HepG2 (cell line): Measurements from ENCODE around the gene MARVELD3. TPM values are rescaled to one million over a fixed set of nuclear protein-coding genes. Genes with fewer than 3 reads are reported as not detected.

Experiments used
- ATF7-NPFF ChIP-seq: sonication (generic); formaldehyde crosslinking; IDR thresholded peaks from 2 replicates; pipeline ENCODE4 v1.8.1; 2023; ENCODE audit warnings: mild to moderate bottlenecking, low read depth, missing genetic modification reagents, moderate library complexity
- CREM ChIP-seq, 2 experiments: sonication (generic) in 1 of 2; formaldehyde crosslinking in 1 of 2; IDR thresholded peaks; 2 replicates each; pipeline versions ENCODE4 v1.4.0 to v1.6.1; 2016 to 2020; ENCODE audit warnings: antibody characterized with exemption in 1 of 2, mild to moderate bottlenecking in 1 of 2, missing genetic modification reagents in 1 of 2
- CTCF ChIP-seq: sonication (generic); formaldehyde crosslinking; IDR thresholded peaks from 2 replicates; pipeline ENCODE4 v1.5.0; 2020; ENCODE audit warnings: mild to moderate bottlenecking, missing genetic modification reagents, moderate library complexity
- DNMT1 ChIP-seq: sonication (generic); formaldehyde crosslinking; IDR thresholded peaks from 2 replicates; pipeline ENCODE4 v1.5.1; 2020; ENCODE audit warnings: mild to moderate bottlenecking, missing genetic modification reagents
- HDAC2 ChIP-seq: sonication (generic); formaldehyde crosslinking; IDR thresholded peaks from 2 replicates; pipeline ENCODE4 v1.4.0; 2020; ENCODE audit warnings: missing genetic modification reagents
- IKZF5 ChIP-seq: IDR thresholded peaks from 2 replicates; pipeline ENCODE4 v1.6.1; 2018; ENCODE audit warnings: missing genetic modification reagents, mild to moderate bottlenecking, missing compliant biosample characterization
- MAF1 ChIP-seq: sonication (generic); formaldehyde crosslinking; IDR thresholded peaks from 2 replicates; pipeline ENCODE4 v1.5.0; 2020; ENCODE audit warnings: missing genetic modification reagents, borderline replicate concordance
- MAFG ChIP-seq: sonication (generic); formaldehyde crosslinking; IDR thresholded peaks from 2 replicates; pipeline ENCODE4 v1.5.1; 2020; ENCODE audit warnings: mild to moderate bottlenecking, missing genetic modification reagents
- MIXL1 ChIP-seq: IDR thresholded peaks from 2 replicates; pipeline ENCODE4 v1.6.1; 2016
- MXD4 ChIP-seq: IDR thresholded peaks from 2 replicates; pipeline ENCODE4 v1.6.1; 2016; ENCODE audit warnings: mild to moderate bottlenecking, missing biosample characterization, missing genetic modification reagents
- SRSF4 ChIP-seq: fragments of 200-400 bp; formaldehyde crosslinking; IDR thresholded peaks from one replicate; pipeline ENCODE4 v1.6.1; 2018; ENCODE audit warnings: mild to moderate bottlenecking, low read depth, low read length, moderate library complexity; ENCODE audit not compliant: poor library complexity, severe bottlenecking
- STAT5B ChIP-seq: sonication (generic); formaldehyde crosslinking; IDR thresholded peaks from 2 replicates; pipeline ENCODE4 v1.4.0; 2020; ENCODE audit warnings: missing genetic modification reagents
- ZBTB14 ChIP-seq: sonication (generic); formaldehyde crosslinking; IDR thresholded peaks from 2 replicates; pipeline ENCODE4 v1.4.0; 2020; ENCODE audit warnings: missing genetic modification reagents
- ZNF225 ChIP-seq: sonication (generic); formaldehyde crosslinking; IDR thresholded peaks from 2 replicates; pipeline ENCODE4 v1.4.0; 2020; ENCODE audit warnings: mild to moderate bottlenecking, missing genetic modification reagents
- ZNF292 ChIP-seq: sonication (generic); formaldehyde crosslinking; IDR thresholded peaks from 2 replicates; pipeline ENCODE4 v1.8.1; 2022; ENCODE audit warnings: mild to moderate bottlenecking, low read depth, missing genetic modification reagents, borderline replicate concordance
- ZNF589 ChIP-seq: sonication (generic); formaldehyde crosslinking; conservative IDR thresholded peaks from 2 replicates; pipeline ENCODE4 v1.8.0; 2022; ENCODE audit warnings: mild to moderate bottlenecking, moderate library complexity, missing genetic modification reagents
- ZNF710 ChIP-seq: sonication (generic); formaldehyde crosslinking; IDR thresholded peaks from 2 replicates; pipeline ENCODE4 v1.5.0; 2020; ENCODE audit warnings: mild to moderate bottlenecking, missing genetic modification reagents, borderline replicate concordance
- ZNF746 ChIP-seq: sonication (generic); formaldehyde crosslinking; IDR thresholded peaks from 2 replicates; pipeline ENCODE4 v1.8.0; 2022; ENCODE audit warnings: mild to moderate bottlenecking, missing genetic modification reagents
- polyA plus RNA-seq, 8 experiments: library from polyadenylated mRNA; depleted of rRNA in 3 of 8; stranded (reverse) in 7 of 8; unstranded in 1 of 8; fragments of >200 nt; fragmentation: Illumina TruSeq in 4 of 8; extraction: Trizol in 4 of 8; gene quantifications; 2 replicates each; pipeline versions ENCODE4 v1.2.1 to v1.2.3, GENCODE V29; 2011 to 2016; ENCODE audit warnings: low read depth in 4 of 8, missing spikeins in 1 of 8, mixed read lengths in 1 of 8; ENCODE audit not compliant: insufficient read depth in 1 of 8
- total RNA-seq, 5 experiments: library from RNA; depleted of rRNA; stranded (reverse); fragments of >200 nt; fragmentation: Illumina TruSeq; extraction: Trizol; gene quantifications; 2 replicates each; pipeline ENCODE4 v1.2.3, GENCODE V29; 2016; ENCODE audit warnings: low read depth in 1 of 5
- TF ChIP-seq, protein P1 (sequence below): sonication (generic); formaldehyde crosslinking; IDR thresholded peaks from 2 replicates; pipeline ENCODE4 v1.9.0; 2021; ENCODE audit warnings: missing genetic modification reagents, mild to moderate bottlenecking, borderline replicate concordance
- TF ChIP-seq, protein P2 (sequence below): sonication (generic); formaldehyde crosslinking; IDR thresholded peaks from 2 replicates; pipeline ENCODE4 v1.4.0; 2020; ENCODE audit warnings: low read depth, mild to moderate bottlenecking, missing genetic modification reagents
- TF ChIP-seq, protein P3 (sequence below): sonication (generic); formaldehyde crosslinking; conservative IDR thresholded peaks from 2 replicates; pipeline ENCODE4 v1.4.0; 2020; ENCODE audit warnings: missing genetic modification reagents

The MARVELD3 gene
- total and polyA plus RNA-seq, 2 of the 13 experiments (the other 11 are each of a cell fraction or from before 2014, with no cell fraction given), result 4.8 to 5.6 TPM

DNA sequence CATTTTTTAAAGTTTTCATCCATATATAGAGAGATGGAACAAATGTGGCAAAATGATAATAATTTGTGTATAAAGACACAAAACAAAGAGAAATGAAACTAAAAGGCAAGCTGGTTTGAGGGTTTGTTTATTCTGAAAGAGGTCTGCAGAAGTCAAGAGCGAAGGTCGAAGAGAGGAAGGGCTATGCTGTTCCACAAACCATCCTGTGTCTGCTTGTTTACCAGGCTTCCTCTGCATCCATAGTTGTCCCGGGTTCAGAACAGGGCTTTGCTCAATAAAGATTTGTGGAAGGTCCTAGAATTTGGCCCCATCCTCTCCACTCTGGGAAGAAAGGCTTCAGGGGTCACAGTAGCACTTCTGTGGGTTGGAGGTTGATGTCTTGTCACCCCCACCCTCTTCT is 2.4 kb upstream of the MARVELD3 start (continued):
- TF ChIP-seq ATF7-NPFF (CRISPR knock-in tag) (no peak), IKZF5 (no peak), MIXL1 (CRISPR knock-in tag) (peak; percentile 67; the same call in 1 of the 2 replicates), MAF1 (CRISPR knock-in tag) (no peak), ZNF292 (CRISPR knock-in tag) (peak; percentile 65; the same call in 1 of the 2 replicates), ZNF746 (CRISPR knock-in tag) (no peak), ZNF225 (CRISPR knock-in tag) (no peak), HDAC2 (CRISPR knock-in tag) (peak; percentile 53; the same call in 1 of the 2 replicates), MXD4 (CRISPR knock-in tag) (0 out of 2 replicates have a peak, but pooled peaks have one; percentile 59), ZNF710 (peak; percentile 59; the same call in 1 of the 2 replicates), MAFG (CRISPR knock-in tag) (no peak), ZNF589 (CRISPR knock-in tag) (no peak), ZBTB14 (no peak), DNMT1 (CRISPR knock-in tag) (no peak), CTCF (CRISPR knock-in tag) (0 out of 2 replicates have a peak, but pooled peaks have one; percentile 6), STAT5B (CRISPR knock-in tag) (no peak), CREM (IDR thresholded peaks at IDR 0.05) (no peak), CREM (CRISPR knock-in tag; IDR thresholded peaks at IDR 0.05) (no peak), SRSF4 (no peak)
- TF ChIP-seq, protein P1, sequence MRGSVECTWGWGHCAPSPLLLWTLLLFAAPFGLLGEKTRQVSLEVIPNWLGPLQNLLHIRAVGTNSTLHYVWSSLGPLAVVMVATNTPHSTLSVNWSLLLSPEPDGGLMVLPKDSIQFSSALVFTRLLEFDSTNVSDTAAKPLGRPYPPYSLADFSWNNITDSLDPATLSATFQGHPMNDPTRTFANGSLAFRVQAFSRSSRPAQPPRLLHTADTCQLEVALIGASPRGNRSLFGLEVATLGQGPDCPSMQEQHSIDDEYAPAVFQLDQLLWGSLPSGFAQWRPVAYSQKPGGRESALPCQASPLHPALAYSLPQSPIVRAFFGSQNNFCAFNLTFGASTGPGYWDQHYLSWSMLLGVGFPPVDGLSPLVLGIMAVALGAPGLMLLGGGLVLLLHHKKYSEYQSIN (CRISPR knock-in tag), result no peak
- TF ChIP-seq, protein P2, sequence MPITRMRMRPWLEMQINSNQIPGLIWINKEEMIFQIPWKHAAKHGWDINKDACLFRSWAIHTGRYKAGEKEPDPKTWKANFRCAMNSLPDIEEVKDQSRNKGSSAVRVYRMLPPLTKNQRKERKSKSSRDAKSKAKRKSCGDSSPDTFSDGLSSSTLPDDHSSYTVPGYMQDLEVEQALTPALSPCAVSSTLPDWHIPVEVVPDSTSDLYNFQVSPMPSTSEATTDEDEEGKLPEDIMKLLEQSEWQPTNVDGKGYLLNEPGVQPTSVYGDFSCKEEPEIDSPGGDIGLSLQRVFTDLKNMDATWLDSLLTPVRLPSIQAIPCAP (CRISPR knock-in tag), result no peak
- TF ChIP-seq, protein P3, sequence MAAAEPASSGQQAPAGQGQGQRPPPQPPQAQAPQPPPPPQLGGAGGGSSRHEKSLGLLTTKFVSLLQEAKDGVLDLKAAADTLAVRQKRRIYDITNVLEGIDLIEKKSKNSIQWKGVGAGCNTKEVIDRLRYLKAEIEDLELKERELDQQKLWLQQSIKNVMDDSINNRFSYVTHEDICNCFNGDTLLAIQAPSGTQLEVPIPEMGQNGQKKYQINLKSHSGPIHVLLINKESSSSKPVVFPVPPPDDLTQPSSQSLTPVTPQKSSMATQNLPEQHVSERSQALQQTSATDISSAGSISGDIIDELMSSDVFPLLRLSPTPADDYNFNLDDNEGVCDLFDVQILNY (CRISPR knock-in tag), result no peak
